HFF-Myc (cell line): ENCODE data around the gene MOB3B.
"Not testable (repeated sequence)": the region's sequence is repeated elsewhere in the genome, so short reads cannot be mapped to it uniquely, and the experiment has no call there.

ENCODE experiments used
- DNase-seq: peaks from one replicate; pipeline ENCODE4 v3.0.0-alpha.2; 2011; ENCODE audit warnings: low read depth; ENCODE audit errors: extremely low read depth
- H3K4me3 ChIP-seq: replicated peaks from 2 replicates; pipeline ENCODE4 v1.5.1; 2011; ENCODE audit warnings: low read depth, mild to moderate bottlenecking, control low read depth, low read length
- CTCF ChIP-seq: IDR thresholded peaks from 2 replicates; pipeline ENCODE4 v1.5.1; 2012; ENCODE audit warnings: mild to moderate bottlenecking, low read depth, low read length, control low read depth; ENCODE audit errors: missing control alignments

MOB3B gene

GRCh38 chr9:27469550-27469949, 60.1 kb downstream of the MOB3B start:
- no peak for TF ChIP-seq CTCF
- H3K4me3 ChIP-seq, result no peak overlapping the region
- DNase-seq, result no peak

- no peak for DNase-seq
- no peak for TF ChIP-seq CTCF
- no peak overlapping the region for H3K4me3 ChIP-seq
These were observed 61.0 kb downstream of the MOB3B start for GRCh38 chr9:27468462-27469110.

- no peak for TF ChIP-seq CTCF
- DNase-seq, result no peak
- no peak overlapping the region for H3K4me3 ChIP-seq
These were observed 61.6 kb downstream of the MOB3B start for GRCh38 chr9:27468000-27468399.

GRCh38 chr9:27467486-27467885, 62.1 kb downstream of the MOB3B start:
- no peak for TF ChIP-seq CTCF
- H3K4me3 ChIP-seq, result no peak overlapping the region
- no peak for DNase-seq

GRCh38 chr9:27466516-27466915, 63.1 kb downstream of the MOB3B start:
- DNase-seq, H3K4me3 ChIP-seq: not testable (repeated sequence)

- H3K4me3 ChIP-seq, DNase-seq: not testable (repeated sequence)
These were observed 64.7 kb downstream of the MOB3B start for GRCh38 chr9:27464950-27465349.

GRCh38 chr9:27462846-27463245, 66.8 kb downstream of the MOB3B start:
- no peak for DNase-seq
- TF ChIP-seq CTCF, result no peak
- H3K4me3 ChIP-seq, result no peak overlapping the region

GRCh38 chr9:27462434-27462833, 67.2 kb downstream of the MOB3B start:
- no peak for DNase-seq
- H3K4me3 ChIP-seq, result no peak overlapping the region
- TF ChIP-seq CTCF, result no peak
